GM23338 (cell line): Measurements from ENCODE around the gene SLC24A1. TPM values are rescaled to one million over a fixed set of nuclear protein-coding genes. Genes with fewer than 3 reads are reported as not detected.

Source experiments
- ATAC-seq: fragments of 200-7000 bp; cut with Tn5 transposase; 3 replicates; pipeline ENCODE4 v1.9.1; 2020
- DNase-seq: peaks from one replicate; pipeline ENCODE4 v3.0.0-alpha.2; 2015; ENCODE audit warnings: low spot score
- H2AFZ ChIP-seq: fragments of 200-600 bp; sonication (generic); 2 replicates; pipeline ENCODE4 v1.8.0; 2016; ENCODE audit warnings: antibody characterized with exemption, mild to moderate bottlenecking, moderate library complexity
- H3F3A ChIP-seq: fragments of 200-600 bp; sonication (generic); replicated peaks from 2 replicates; pipeline ENCODE4 v1.8.0; 2017; ENCODE audit warnings: antibody characterized with exemption, mixed run types, low read depth
- H3K27ac ChIP-seq: fragments of 200-600 bp; sonication (generic); 2 replicates; pipeline ENCODE4 v1.6.1; 2016; ENCODE audit warnings: low read depth
- H3K27me3 ChIP-seq: fragments of 200-600 bp; sonication (generic); 2 replicates; pipeline ENCODE4 v1.8.0; 2016; ENCODE audit warnings: mild to moderate bottlenecking, mixed run types, moderate library complexity; ENCODE audit not compliant: insufficient read depth
- H3K36me3 ChIP-seq: fragments of 200-600 bp; sonication (generic); 2 replicates; pipeline ENCODE4 v1.8.0; 2016; ENCODE audit warnings: mild to moderate bottlenecking; ENCODE audit not compliant: insufficient read depth
- H3K4me1 ChIP-seq: fragments of 200-600 bp; sonication (generic); 2 replicates; pipeline ENCODE4 v1.8.0; 2016; ENCODE audit warnings: mild to moderate bottlenecking, moderate library complexity; ENCODE audit not compliant: insufficient read depth
- H3K4me2 ChIP-seq: fragments of 200-600 bp; sonication (generic); 2 replicates; pipeline ENCODE4 v1.7.1; 2017; ENCODE audit warnings: mixed run types
- H3K4me3 ChIP-seq: fragments of 200-600 bp; sonication (generic); 2 replicates; pipeline ENCODE4 v1.6.1; 2016; ENCODE audit warnings: mixed run types
- H3K79me2 ChIP-seq: fragments of 200-600 bp; sonication (generic); replicated peaks from 2 replicates; pipeline ENCODE4 v1.8.0; 2017; ENCODE audit warnings: mild to moderate bottlenecking; ENCODE audit not compliant: insufficient read depth
- H3K9me2 ChIP-seq: fragments of 200-600 bp; sonication (generic); 2 replicates; pipeline ENCODE4 v1.8.0; 2017; ENCODE audit not compliant: insufficient read depth
- H4K20me1 ChIP-seq: fragments of 200-600 bp; sonication (generic); replicated peaks from 2 replicates; pipeline ENCODE4 v1.8.0; 2017; ENCODE audit warnings: mild to moderate bottlenecking; ENCODE audit not compliant: insufficient read depth
- H3K27ac Mint-ChIP-seq: 2 replicates; pipeline ENCODE4 v1.8.0; 2020; ENCODE audit warnings: inconsistent platforms, mild to moderate bottlenecking, moderate library complexity, mixed read lengths
- H3K27me3 Mint-ChIP-seq: 3 replicates; pipeline ENCODE4 v1.8.0; 2022; ENCODE audit warnings: low read depth, mild to moderate bottlenecking, moderate library complexity, mixed read lengths, inconsistent platforms; ENCODE audit not compliant: insufficient read depth, poor library complexity
- H3K36me3 Mint-ChIP-seq: 3 replicates; pipeline ENCODE4 v1.8.0; 2021; ENCODE audit warnings: low read depth, mild to moderate bottlenecking, inconsistent platforms, moderate library complexity, mixed read lengths
- H3K4me1 Mint-ChIP-seq: 3 replicates; pipeline ENCODE4 v1.8.0; 2020; ENCODE audit warnings: mild to moderate bottlenecking, inconsistent platforms, mixed read lengths
- H3K4me3 Mint-ChIP-seq: 3 replicates; pipeline ENCODE4 v1.8.0; 2021; ENCODE audit warnings: moderate library complexity, mild to moderate bottlenecking, inconsistent platforms, mixed read lengths
- H3K9me3 Mint-ChIP-seq: 3 replicates; pipeline ENCODE4 v1.8.0; 2020; ENCODE audit warnings: moderate library complexity, mild to moderate bottlenecking, inconsistent platforms, mixed read lengths
- EZH2 ChIP-seq: fragments of 200-600 bp; sonication (generic); IDR thresholded peaks from one replicate; pipeline ENCODE4 v1.8.0; 2017; ENCODE audit warnings: antibody characterized with exemption, mild to moderate bottlenecking, low read depth; ENCODE audit not compliant: unreplicated experiment
- EZH2phosphoT487 ChIP-seq: fragments of 200-600 bp; sonication (generic); IDR thresholded peaks from one replicate; pipeline ENCODE4 v1.8.1; 2018; ENCODE audit warnings: antibody characterized with exemption; ENCODE audit not compliant: unreplicated experiment
- JUNB ChIP-seq: IDR thresholded peaks from one replicate; pipeline ENCODE4 v1.6.1; 2016; ENCODE audit warnings: antibody characterized with exemption; ENCODE audit not compliant: unreplicated experiment
- NANOG ChIP-seq: IDR thresholded peaks from 2 replicates; pipeline ENCODE4 v1.6.1; 2016; ENCODE audit warnings: antibody characterized with exemption, borderline replicate concordance
- POLR2AphosphoS5 ChIP-seq: IDR thresholded peaks from 2 replicates; pipeline ENCODE4 v1.6.1; 2016; ENCODE audit warnings: antibody characterized with exemption, low read depth
- STAT1 ChIP-seq: IDR thresholded peaks from one replicate; pipeline ENCODE4 v1.6.1; 2016; ENCODE audit warnings: antibody characterized with exemption; ENCODE audit not compliant: unreplicated experiment
- ZNF114 ChIP-seq: fragments of 250-450 bp; sonication (Bioruptor Pico); IDR thresholded peaks from 2 replicates; pipeline ENCODE4 v1.5.0; 2020; ENCODE audit warnings: mild to moderate bottlenecking, moderate library complexity
- ZNF331 ChIP-seq: fragments of 250-450 bp; sonication (Bioruptor Pico); IDR thresholded peaks from 2 replicates; pipeline ENCODE4 v1.5.0; 2020; ENCODE audit warnings: low read depth, mild to moderate bottlenecking, moderate library complexity
- polyA plus RNA-seq: library from polyadenylated mRNA; unstranded; fragments of >200 nt; fragmentation: Nextera tagmentation; extraction: Ambion mirVana; gene quantifications from 2 replicates; pipeline ENCODE4 v1.2.1, GENCODE V29; 2016
- total RNA-seq: library from RNA; depleted of rRNA; stranded (reverse); fragments of >200 nt; shearing (Covaris generic); gene quantifications from 2 replicates; pipeline ENCODE4 v1.2.3, GENCODE V29; 2014
- TF ChIP-seq, protein P1 (sequence below): IDR thresholded peaks from 2 replicates; pipeline ENCODE4 v1.6.1; 2016; ENCODE audit warnings: antibody characterized with exemption
- TF ChIP-seq, protein P2 (sequence below): fragments of 250-450 bp; sonication (Bioruptor Pico); IDR thresholded peaks from 2 replicates; pipeline ENCODE4 v1.5.0; 2020; ENCODE audit warnings: mild to moderate bottlenecking, moderate library complexity
- TF ChIP-seq, protein P3 (sequence below): IDR thresholded peaks from one replicate; pipeline ENCODE4 v1.6.1; 2018; ENCODE audit warnings: antibody characterized with exemption; ENCODE audit not compliant: unreplicated experiment

Gene SLC24A1
- total and polyA plus RNA-seq, 2 experiments from 2014 or later = 1.6 to 4.5 TPM

DNA sequence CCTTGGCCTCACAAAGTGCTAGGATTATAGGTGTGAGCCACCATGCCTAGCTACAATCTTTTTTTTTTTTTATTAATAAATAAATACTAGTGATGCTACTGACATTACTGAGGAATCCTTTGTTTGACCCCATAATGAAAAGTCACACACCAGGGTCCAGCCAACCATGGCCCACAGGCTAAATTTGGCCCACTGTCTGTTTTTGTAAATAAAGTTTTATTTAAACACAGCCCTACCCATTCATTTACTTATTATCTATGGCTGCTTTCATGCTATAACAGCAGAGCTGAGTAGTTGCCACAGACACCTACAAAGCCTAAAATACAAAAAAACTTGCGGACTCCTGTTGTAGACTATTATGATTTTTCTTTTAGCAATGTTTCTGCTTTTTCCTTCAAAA is 18.2 kb upstream of the SLC24A1 start (continued):
- TF ChIP-seq, protein P1, sequence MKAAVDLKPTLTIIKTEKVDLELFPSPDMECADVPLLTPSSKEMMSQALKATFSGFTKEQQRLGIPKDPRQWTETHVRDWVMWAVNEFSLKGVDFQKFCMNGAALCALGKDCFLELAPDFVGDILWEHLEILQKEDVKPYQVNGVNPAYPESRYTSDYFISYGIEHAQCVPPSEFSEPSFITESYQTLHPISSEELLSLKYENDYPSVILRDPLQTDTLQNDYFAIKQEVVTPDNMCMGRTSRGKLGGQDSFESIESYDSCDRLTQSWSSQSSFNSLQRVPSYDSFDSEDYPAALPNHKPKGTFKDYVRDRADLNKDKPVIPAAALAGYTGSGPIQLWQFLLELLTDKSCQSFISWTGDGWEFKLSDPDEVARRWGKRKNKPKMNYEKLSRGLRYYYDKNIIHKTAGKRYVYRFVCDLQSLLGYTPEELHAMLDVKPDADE = no peak
- TF ChIP-seq POLR2AphosphoS5 (no peak), ZNF114 (no peak), NANOG (no peak), EZH2phosphoT487 (no peak)

DNA sequence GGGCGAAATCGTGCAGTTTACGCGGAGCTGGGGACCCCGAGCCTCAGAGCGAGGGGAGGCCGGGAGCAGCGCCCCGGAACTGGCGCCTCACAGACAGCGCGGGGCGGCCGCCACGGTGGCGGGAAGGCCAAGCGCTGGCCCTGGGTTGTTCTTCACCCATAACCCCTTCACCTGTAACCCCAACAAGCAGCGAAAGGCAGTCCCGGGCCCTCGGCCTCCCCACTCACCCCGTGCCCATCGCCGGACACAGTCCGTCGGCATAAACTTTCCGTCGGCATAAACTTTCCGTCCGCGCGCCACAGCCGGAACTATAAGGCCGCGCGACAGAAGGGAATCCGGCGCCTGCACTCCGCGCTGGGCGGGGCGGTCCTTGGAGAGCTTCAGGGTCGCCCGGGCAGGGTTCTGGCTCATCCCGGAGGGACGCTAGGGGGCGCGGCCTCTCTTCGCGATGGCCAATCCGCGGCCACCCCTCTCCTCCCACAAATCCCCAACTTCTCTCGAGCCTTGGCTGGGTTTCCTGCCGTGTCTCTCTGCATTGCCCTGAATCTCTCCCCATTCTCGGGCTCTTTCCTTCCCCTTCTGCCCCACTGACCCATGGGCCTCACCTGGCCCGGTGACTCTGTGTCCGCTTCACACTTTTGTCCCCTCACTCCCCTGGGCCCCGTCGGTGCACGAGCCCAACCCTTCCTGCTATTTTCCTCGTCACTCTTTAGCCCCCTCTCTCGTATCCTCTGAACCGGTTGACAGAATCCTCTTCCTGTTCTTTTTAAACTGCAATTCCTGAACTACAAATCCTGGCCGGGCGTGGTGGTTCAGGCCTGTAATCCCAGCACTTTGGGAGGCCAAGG is 10.6 kb upstream of the SLC24A1 start, which contains the start of gene INTS14:
Gene INTS14, minus strand, starts transcription at position 261 of the 848 bp plus-strand sequence. CDS start 3,751 bp downstream, outside the sequence.
- H3K27ac Mint-ChIP-seq = peak within 1 kb of the TSS; percentile 97
- Histone ChIP-seq H3K4me3 (peak within 1 kb of the TSS; percentile 78), H3F3A (peaks cover 12% of the 10 kb centered on the region; the same call in 1 of the 2 replicates), H3K4me1 (peaks cover 17% of the 10 kb centered on the region), H4K20me1 (no peaks in the 10 kb centered on the region), H3K4me2 (peak within 1 kb of the TSS; percentile 80), H3K9me2 (no peaks in the 10 kb centered on the region), H3K36me3 (no peaks in the 10 kb centered on the region), H3K27me3 (no peaks in the 10 kb centered on the region), H2AFZ (peak within 1 kb of the TSS; percentile 95), H3K27ac (peak within 1 kb of the TSS; percentile 96), H3K79me2 (peaks cover 44% of the 10 kb centered on the region)
- peak; percentile 99 for DNase-seq
- peaks cover 3% of the 10 kb centered on the region; the same call in 2 of the 3 replicates for H3K36me3 Mint-ChIP-seq
- H3K4me3 Mint-ChIP-seq = peak within 1 kb of the TSS; percentile 98
- H3K4me1 Mint-ChIP-seq = peaks cover 14% of the 10 kb centered on the region
- no peaks in the 10 kb centered on the region for H3K9me3 Mint-ChIP-seq
- peaks cover 7% of the 10 kb centered on the region for H3K27me3 Mint-ChIP-seq
- peak; percentile 97 for ATAC-seq
- TF ChIP-seq EZH2phosphoT487 (no peak), POLR2AphosphoS5 (peak; percentile 81), STAT1 (no peak), NANOG (0 out of 2 replicates have a peak, but pooled peaks have one; percentile 8), EZH2 (no peak), JUNB (no peak), ZNF331 (CRISPR knock-in tag) (no peak)
- TF ChIP-seq, protein P2, sequence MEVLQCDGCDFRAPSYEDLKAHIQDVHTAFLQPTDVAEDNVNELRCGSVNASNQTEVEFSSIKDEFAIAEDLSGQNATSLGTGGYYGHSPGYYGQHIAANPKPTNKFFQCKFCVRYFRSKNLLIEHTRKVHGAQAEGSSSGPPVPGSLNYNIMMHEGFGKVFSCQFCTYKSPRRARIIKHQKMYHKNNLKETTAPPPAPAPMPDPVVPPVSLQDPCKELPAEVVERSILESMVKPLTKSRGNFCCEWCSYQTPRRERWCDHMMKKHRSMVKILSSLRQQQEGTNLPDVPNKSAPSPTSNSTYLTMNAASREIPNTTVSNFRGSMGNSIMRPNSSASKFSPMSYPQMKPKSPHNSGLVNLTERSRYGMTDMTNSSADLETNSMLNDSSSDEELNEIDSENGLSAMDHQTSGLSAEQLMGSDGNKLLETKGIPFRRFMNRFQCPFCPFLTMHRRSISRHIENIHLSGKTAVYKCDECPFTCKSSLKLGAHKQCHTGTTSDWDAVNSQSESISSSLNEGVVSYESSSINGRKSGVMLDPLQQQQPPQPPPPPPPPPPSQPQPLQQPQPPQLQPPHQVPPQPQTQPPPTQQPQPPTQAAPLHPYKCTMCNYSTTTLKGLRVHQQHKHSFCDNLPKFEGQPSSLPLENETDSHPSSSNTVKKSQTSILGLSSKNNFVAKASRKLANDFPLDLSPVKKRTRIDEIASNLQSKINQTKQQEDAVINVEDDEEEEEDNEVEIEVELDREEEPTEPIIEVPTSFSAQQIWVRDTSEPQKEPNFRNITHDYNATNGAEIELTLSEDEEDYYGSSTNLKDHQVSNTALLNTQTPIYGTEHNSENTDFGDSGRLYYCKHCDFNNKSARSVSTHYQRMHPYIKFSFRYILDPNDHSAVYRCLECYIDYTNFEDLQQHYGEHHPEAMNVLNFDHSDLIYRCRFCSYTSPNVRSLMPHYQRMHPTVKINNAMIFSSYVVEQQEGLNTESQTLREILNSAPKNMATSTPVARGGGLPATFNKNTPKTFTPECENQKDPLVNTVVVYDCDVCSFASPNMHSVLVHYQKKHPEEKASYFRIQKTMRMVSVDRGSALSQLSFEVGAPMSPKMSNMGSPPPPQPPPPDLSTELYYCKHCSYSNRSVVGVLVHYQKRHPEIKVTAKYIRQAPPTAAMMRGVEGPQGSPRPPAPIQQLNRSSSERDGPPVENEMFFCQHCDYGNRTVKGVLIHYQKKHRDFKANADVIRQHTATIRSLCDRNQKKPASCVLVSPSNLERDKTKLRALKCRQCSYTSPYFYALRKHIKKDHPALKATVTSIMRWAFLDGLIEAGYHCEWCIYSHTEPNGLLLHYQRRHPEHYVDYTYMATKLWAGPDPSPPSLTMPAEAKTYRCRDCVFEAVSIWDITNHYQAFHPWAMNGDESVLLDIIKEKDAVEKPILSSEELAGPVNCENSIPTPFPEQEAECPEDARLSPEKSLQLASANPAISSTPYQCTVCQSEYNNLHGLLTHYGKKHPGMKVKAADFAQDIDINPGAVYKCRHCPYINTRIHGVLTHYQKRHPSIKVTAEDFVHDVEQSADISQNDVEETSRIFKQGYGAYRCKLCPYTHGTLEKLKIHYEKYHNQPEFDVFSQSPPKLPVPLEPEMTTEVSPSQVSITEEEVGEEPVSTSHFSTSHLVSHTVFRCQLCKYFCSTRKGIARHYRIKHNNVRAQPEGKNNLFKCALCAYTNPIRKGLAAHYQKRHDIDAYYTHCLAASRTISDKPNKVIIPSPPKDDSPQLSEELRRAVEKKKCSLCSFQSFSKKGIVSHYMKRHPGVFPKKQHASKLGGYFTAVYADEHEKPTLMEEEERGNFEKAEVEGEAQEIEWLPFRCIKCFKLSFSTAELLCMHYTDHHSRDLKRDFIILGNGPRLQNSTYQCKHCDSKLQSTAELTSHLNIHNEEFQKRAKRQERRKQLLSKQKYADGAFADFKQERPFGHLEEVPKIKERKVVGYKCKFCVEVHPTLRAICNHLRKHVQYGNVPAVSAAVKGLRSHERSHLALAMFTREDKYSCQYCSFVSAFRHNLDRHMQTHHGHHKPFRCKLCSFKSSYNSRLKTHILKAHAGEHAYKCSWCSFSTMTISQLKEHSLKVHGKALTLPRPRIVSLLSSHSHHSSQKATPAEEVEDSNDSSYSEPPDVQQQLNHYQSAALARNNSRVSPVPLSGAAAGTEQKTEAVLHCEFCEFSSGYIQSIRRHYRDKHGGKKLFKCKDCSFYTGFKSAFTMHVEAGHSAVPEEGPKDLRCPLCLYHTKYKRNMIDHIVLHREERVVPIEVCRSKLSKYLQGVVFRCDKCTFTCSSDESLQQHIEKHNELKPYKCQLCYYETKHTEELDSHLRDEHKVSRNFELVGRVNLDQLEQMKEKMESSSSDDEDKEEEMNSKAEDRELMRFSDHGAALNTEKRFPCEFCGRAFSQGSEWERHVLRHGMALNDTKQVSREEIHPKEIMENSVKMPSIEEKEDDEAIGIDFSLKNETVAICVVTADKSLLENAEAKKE = no peak
- TF ChIP-seq, protein P3, sequence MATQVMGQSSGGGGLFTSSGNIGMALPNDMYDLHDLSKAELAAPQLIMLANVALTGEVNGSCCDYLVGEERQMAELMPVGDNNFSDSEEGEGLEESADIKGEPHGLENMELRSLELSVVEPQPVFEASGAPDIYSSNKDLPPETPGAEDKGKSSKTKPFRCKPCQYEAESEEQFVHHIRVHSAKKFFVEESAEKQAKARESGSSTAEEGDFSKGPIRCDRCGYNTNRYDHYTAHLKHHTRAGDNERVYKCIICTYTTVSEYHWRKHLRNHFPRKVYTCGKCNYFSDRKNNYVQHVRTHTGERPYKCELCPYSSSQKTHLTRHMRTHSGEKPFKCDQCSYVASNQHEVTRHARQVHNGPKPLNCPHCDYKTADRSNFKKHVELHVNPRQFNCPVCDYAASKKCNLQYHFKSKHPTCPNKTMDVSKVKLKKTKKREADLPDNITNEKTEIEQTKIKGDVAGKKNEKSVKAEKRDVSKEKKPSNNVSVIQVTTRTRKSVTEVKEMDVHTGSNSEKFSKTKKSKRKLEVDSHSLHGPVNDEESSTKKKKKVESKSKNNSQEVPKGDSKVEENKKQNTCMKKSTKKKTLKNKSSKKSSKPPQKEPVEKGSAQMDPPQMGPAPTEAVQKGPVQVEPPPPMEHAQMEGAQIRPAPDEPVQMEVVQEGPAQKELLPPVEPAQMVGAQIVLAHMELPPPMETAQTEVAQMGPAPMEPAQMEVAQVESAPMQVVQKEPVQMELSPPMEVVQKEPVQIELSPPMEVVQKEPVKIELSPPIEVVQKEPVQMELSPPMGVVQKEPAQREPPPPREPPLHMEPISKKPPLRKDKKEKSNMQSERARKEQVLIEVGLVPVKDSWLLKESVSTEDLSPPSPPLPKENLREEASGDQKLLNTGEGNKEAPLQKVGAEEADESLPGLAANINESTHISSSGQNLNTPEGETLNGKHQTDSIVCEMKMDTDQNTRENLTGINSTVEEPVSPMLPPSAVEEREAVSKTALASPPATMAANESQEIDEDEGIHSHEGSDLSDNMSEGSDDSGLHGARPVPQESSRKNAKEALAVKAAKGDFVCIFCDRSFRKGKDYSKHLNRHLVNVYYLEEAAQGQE = peak; percentile 8
- TF ChIP-seq, protein P1 = peak; percentile 73
